ENCODE results near the gene CYREN.
A peak's percentile ranks its signal among the peaks of the same experiment; 100 is the strongest.
"Not testable (repeated sequence)": the region's sequence is repeated elsewhere in the genome, so short reads cannot be mapped to it uniquely, and the experiment has no call there.

The CYREN gene

GRCh38 chr7:135158141-135158655 lies 12.3 kb downstream of the CYREN start:
- DNase-seq: no peak

- DNase-seq: no peak
These were observed 14.2 kb downstream of the CYREN start for GRCh38 chr7:135156290-135156689.

- DNase-seq: no peak
These were observed 15.8 kb downstream of the CYREN start for GRCh38 chr7:135154734-135155133.

DNA sequence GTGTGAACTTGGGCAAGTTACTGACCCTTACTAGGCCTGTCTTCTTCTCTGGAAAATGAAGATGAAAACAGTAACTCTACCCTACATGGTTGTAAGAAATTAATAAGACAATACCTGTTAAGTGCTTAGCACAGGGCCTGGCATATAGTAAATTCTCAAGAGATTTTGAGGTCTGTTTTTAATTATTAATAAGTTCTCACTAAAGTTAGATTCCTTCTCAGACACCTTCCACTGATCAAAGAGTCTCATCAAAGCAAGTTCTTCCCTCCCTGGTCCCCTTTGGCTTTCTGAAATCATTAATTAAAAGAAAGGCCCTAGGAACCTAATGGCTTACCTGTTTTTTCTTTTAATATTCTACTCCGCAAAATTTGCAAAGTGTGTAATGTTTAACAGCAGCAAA lies 18.1 kb downstream of the CYREN start:
- DNase-seq: no peak

DNA sequence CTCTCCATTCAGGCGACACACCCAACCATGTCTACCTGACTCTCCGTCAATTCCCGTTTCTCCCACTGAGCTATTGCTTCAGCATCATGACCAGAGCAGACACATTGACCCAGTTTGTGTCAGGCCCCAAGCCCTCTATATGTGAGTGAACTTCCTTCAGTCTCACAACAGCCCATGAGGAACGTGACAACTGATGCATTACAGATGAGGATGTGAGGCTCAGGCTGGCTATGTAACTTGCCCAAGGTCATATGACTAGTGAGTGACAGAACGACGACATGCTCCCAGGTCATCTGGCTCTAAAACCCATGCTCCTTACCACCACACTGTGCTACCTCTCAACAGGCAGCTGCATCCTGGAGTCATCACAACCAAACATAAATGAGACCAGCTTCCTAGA lies 19.0 kb downstream of the CYREN start:
- no peak for DNase-seq

DNA sequence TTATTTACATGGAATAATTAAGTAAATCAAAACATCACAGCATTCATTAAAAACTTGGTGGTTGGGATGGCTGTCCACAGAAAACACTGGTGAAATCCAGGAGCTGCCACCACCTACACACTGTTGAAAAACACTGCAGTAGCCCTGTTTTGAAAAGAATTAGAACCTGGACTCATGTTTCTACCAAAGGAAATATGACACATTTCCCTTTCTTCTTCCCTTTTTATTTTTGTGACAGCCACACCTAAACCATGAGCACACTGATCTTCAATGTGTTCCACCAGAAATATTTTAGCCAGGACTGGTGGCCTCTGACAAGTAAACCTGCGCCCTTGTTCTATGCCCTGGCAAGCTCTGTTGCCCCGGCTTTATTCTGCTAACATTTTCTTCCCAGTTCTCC lies 19.4 kb downstream of the CYREN start:
- no peak for DNase-seq

- no peak for DNase-seq
These were observed 20.3 kb downstream of the CYREN start for GRCh38 chr7:135150072-135150782.

- peak; percentile 43 for DNase-seq
These were observed 22.4 kb downstream of the CYREN start, which contains the start of gene TMEM140 for GRCh38 chr7:135147899-135148721. Gene TMEM140 (plus strand): TSS chr7:135148072. CDS start chr7:135164442, 16,370 bp downstream.

DNA sequence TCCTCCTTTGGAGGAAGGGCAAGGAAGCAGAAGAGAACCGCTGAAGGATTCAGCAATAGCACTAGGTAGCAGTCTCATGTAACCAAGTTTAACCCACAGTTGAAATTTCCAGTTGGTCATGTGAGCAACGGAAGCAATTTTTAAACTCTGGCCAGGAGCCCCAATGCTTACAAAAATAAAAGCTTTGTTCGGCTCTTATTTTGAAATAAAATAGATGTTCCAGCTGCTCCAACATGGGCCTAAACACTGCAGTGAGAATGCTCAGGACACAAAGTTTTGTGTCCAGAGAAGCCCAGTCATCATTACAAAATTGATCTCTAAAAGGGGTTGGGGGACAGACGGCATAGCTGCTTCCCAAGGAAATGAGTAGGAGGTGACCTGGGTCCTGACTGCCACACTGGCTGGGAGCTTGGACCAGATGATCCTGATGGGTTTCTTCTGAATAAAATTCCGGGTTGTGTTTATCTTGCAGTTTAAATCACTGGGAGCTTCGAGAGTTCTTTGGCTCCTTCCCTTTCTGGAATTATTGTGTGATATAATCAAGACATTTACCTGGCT lies 23.1 kb downstream of the CYREN start:
- no peak for DNase-seq

- DNase-seq: no peak
These were observed 26.4 kb downstream of the CYREN start for GRCh38 chr7:135143885-135144668.

DNA sequence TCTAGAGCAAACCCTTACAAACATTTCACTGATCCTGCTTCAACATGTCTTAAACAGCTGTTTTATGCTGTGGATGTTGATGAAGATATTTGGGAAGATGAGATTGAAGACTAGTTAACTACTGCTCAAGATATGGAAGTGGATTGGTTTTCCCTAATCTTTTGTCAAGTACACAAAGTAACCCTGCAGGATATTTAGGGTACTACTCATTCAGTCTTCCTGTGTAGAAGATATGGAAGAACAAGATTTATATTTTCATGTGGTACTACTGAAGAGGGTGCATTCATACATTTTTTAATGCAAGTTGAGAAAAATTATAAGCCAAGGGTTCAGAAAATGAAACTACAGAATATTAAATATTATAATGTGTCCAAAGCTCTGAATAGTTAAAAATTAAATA lies 40.9 kb downstream of the CYREN start:
- no peak for DNase-seq

GRCh38 chr7:135128931-135129330 lies 41.6 kb downstream of the CYREN start:
- DNase-seq: no peak

DNA sequence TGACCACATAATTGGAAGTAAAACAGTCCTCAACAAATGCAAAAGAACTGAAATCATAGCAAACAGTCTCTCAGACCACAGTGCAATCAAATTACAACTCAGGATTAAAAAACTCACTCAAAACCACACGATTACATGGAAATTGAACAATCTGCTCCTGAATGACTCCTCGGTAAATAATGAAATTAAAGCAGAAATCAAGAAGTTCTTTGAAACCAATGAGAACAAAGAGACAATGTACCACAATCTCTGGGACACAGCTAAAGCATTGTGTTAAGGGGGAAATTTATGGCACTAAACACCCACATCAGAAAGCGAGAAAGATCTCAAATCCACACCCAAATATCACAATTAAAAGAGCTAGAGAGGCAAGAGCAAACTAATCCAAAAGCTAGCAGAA lies 45.9 kb downstream of the CYREN start:
- DNase-seq: not testable (repeated sequence)

DNA sequence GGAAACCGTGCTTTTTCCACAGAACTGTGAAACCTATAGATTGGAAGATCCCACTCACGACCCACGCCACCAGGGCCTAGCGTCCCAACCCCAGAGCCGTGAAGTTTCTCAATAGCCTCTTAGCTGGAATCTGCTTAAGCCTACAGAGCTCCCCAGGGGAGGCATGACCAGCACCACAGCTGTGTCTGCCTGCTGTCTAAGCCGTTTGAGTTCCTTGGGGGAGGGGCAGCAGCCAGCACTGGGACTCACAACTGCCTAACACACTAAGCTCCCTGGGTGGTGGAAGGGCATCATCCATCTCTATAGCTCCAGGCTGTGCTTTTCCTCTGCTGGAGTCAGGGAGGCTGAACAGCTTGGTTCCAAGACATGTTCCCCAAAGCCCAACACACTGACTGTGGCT lies 48.6 kb downstream of the CYREN start:
- no peak for DNase-seq

GRCh38 chr7:135117096-135117495 lies 53.4 kb downstream of the CYREN start:
- DNase-seq: no peak
